CD4-positive, alpha-beta T cell treated with Interleukin-15 for 1 hour (primary cell): ENCODE results near the gene LHX1.

Experiments used
- DNase-seq: peaks from one replicate; pipeline ENCODE4 v3.0.0-alpha.2; 2020

The LHX1 gene

DNA sequence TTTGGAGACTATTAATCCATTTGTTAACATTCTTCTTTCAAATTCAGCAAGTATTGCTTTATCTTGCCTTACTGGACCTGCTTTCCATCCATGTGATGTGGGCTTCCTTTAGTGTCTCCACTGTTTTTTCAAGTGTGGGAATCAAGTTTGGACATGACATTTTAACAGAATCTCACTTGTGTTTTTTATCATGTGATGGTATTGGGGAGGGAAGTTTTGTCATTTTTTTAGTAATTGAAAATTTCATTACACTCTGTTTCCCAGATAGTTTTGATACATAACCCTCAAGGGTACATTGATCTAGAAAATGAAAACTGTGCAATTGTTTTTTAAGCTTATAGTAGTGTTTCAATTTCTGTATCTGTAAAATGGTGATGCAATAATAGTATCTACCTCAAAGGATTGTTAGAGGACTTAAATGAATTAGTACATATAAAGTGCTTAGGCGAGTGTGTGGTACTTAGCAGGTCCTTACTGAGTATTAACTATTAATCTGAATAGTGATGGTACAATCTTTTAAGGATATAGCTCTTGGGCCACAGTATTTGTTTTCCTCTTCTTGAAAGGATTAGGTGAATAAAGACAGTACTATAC is 38.7 kb downstream of the LHX1 start:
- no peak for DNase-seq

DNA sequence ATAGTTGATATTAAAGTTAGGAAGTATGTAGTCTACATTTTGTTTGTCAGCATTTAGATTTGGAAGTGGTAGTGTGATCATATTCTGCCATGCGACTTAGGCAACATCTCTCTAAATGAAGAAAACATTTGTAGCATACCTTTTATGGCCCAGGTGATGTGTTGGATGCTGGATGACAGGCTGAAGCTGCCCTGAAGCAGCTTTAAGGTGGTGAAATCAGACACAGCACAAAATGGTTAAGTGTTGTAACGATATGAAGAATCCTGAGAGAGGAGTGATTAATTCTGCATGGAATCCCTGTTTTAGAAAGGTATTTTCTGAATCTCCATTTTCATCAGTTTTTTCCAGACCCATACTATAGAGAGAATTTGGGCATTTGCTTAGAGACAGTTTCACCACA is 39.8 kb downstream of the LHX1 start:
- DNase-seq: no peak

- no peak for DNase-seq
These were observed 40.3 kb downstream of the LHX1 start for GRCh38 chr17:36977568-36977967.

GRCh38 chr17:36978810-36979564 is 41.7 kb downstream of the LHX1 start:
- no peak for DNase-seq

DNA sequence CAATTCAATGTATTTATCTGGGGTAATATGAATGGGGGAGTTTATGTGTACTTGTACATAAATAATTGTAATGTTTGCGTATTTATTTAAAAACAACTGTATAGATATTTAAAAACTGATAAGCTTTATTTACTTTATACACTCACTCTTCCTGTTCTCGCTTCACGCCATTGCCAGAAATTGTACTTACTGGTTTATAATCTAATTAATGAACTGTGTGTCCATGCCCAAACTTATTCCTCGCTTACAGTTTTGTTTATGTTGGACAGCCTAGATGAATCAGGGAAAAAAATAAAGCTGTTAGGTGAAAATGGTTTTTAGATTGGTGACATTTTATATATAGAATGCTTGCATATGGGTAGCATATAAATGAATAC is 42.3 kb downstream of the LHX1 start:
- DNase-seq: no peak

DNA sequence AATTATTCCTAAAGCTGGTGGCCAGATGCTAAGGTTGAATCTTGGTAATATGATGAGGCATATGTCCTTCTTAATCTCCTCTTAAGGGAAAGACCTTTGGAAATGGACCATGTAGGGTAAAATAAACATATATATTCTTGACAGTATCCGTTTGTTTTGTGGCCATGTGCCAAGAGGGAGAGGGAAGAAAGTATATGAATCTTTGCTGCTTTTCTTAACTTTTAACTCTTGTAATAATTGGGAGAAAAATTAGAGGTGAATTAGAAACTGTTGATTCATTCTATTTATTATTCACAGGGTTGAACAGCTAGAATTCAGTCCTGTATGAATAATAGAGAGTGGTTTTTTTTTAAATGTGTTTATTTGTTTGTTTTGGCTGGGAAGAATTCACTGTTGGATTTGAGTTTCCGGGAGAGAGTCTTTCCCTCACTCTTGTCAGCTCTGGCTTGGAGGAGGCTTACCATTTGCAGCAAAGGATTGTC is 43.0 kb downstream of the LHX1 start:
- DNase-seq: no peak

- DNase-seq: no peak
These were observed 46.3 kb downstream of the LHX1 start for GRCh38 chr17:36983618-36984017.

DNA sequence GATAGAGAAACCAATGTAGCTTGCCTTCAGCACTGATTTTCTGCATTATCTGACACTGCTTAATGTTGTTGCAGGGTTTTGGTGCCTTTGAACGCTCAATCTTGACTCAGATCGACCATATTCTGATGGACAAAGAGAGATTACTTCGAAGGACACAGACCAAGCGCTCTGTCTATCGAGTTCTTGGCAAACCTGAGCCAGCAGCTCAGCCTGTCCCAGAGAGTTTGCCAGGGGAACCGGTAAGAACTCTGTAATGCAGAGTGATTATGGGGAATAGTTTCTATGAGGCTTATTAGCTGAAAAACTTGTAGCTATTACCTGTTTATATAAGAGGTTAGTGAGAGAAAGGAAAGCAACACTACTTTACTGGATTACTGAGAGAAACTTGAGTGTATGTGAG is 51.9 kb downstream of the LHX1 start:
- DNase-seq: no peak

DNA sequence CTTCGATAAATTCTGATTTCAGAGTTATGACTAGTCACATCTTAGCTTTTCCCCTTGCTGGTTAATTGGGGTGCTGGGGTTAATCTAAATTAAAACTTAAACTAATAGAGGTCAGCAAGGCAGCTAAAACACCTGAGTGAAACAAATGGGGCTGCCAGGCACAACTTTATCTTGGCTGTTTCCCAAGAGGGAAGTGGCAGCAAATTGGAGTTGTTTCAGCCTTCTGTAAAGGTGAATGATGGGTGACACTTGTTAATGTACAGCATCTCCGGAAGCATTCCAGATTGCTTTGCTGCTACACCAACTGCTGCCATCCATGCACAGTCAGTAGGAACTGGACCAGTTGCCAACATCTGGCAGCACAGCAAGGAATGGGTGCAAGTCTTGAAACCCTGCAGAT is 55.4 kb downstream of the LHX1 start:
- no peak for DNase-seq

GRCh38 chr17:36993227-36993626 is 56.0 kb downstream of the LHX1 start:
- DNase-seq: no peak
